Activated T-cell treated with anti-CD3 and anti-CD28 coated beads for 4 hours (primary cell): Measurements from ENCODE around the gene FBXO48.
"Not testable (repeated sequence)": the region's sequence is repeated elsewhere in the genome, so short reads cannot be mapped to it uniquely, and the experiment has no call there.

Experiments used
- DNase-seq: peaks from one replicate; pipeline ENCODE4 v3.0.0-alpha.2; 2020

Gene FBXO48

GRCh38 chr2:68469935-68470334, 2.8 kb upstream of the FBXO48 start:
- no peak for DNase-seq

- no peak for DNase-seq
Measured at GRCh38 chr2:68468801-68469200, 1.7 kb upstream of the FBXO48 start.

GRCh38 chr2:68466778-68467076, 367 bp downstream of the FBXO48 start:
- DNase-seq = no peak

GRCh38 chr2:68466361-68466777, 725 bp downstream of the FBXO48 start:
- DNase-seq = peak; percentile 65

- no peak for DNase-seq
Measured at GRCh38 chr2:68465081-68465916, 1.8 kb downstream of the FBXO48 start.

GRCh38 chr2:68464651-68465050, 2.4 kb downstream of the FBXO48 start:
- no peak for DNase-seq

GRCh38 chr2:68463287-68463877, 3.7 kb downstream of the FBXO48 start:
- no peak for DNase-seq

- no peak for DNase-seq
Measured at GRCh38 chr2:68458981-68459380, 8.1 kb downstream of the FBXO48 start.

- no peak for DNase-seq
Measured at GRCh38 chr2:68456198-68456597, 10.9 kb downstream of the FBXO48 start.

GRCh38 chr2:68454719-68455118, 12.4 kb downstream of the FBXO48 start:
- no peak for DNase-seq

- DNase-seq = no peak
Measured at GRCh38 chr2:68453761-68454360, 13.2 kb downstream of the FBXO48 start.

- no peak for DNase-seq
Measured at GRCh38 chr2:68452158-68452900, 14.8 kb downstream of the FBXO48 start.

- DNase-seq = no peak
Measured at GRCh38 chr2:68448671-68449653, 18.1 kb downstream of the FBXO48 start.

GRCh38 chr2:68447118-68447517, 20.0 kb downstream of the FBXO48 start:
- no peak for DNase-seq

GRCh38 chr2:68446425-68446824, 20.7 kb downstream of the FBXO48 start:
- not testable (repeated sequence) for DNase-seq

GRCh38 chr2:68441994-68442322, 25.1 kb downstream of the FBXO48 start:
- DNase-seq = no peak

- peak; percentile 81 for DNase-seq
Measured at GRCh38 chr2:68441179-68441993, 25.7 kb downstream of the FBXO48 start.

- DNase-seq = no peak
Measured at GRCh38 chr2:68438455-68439303, 28.4 kb downstream of the FBXO48 start.

- DNase-seq = no peak
Measured at GRCh38 chr2:68436270-68436669, 30.8 kb downstream of the FBXO48 start.

- no peak for DNase-seq
Measured at GRCh38 chr2:68435615-68436014, 31.5 kb downstream of the FBXO48 start.

GRCh38 chr2:68434981-68435380, 32.1 kb downstream of the FBXO48 start:
- DNase-seq = no peak
